ENCODE data around the gene C2CD3.

C2CD3 gene, protein sequence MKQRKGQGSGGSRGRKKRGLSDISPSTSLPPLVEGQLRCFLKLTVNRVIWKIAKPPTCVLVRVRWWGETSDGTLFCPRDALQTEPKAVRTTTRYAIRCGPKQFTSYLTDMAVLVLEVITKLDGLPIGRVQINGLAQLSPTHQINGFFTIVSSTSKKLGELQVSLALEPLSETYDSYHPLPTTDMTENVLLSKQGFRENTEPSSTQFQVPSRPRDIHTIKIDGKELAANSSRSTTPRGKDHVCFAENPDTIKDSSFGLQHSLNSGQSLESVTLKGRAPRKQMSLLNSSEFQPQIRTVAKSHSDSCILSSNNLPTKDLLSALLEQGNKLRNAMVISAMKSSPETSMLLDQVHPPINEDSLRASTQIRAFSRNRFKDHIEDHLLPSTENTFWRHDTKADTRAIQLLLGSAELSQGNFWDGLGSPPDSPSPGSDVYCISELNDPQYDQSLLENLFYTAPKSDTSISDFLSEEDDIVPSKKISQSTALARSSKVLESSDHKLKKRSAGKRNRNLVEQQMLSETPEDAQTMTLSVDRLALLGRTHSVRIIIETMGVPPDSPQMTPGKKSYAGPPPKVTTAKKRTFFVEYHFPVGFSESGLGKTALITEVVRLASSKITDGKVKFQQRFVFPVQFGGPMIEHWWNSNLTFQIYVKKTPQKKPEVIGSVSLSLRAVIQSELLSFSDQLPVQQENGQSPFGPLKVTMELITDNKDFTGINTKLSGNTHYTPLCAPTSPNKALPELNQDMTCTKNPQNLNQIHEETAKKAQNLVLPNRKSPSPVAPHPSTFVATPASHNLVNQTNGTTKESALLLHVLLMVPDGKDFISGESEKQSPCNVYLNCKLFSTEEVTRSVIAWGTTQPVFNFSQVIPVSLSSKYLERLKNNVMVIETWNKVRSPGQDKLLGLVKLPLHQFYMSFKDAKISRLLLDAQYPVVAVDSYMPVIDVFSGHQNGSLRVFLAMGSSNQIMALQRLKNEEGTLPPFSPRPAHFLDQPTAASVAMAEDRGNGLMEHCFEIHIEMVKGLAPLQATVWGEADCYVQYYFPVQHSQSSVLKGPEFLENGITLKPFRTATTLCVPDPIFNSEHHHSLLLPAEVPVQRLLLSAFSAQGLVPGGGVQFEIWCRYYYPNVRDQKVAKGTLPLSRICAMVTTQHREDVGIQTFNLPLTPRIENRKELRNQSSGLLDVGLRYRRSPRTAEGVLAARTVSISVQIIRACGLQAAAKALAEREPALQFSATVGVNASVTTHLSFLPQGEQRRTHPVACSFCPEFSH (N-terminal part only)

DNA sequence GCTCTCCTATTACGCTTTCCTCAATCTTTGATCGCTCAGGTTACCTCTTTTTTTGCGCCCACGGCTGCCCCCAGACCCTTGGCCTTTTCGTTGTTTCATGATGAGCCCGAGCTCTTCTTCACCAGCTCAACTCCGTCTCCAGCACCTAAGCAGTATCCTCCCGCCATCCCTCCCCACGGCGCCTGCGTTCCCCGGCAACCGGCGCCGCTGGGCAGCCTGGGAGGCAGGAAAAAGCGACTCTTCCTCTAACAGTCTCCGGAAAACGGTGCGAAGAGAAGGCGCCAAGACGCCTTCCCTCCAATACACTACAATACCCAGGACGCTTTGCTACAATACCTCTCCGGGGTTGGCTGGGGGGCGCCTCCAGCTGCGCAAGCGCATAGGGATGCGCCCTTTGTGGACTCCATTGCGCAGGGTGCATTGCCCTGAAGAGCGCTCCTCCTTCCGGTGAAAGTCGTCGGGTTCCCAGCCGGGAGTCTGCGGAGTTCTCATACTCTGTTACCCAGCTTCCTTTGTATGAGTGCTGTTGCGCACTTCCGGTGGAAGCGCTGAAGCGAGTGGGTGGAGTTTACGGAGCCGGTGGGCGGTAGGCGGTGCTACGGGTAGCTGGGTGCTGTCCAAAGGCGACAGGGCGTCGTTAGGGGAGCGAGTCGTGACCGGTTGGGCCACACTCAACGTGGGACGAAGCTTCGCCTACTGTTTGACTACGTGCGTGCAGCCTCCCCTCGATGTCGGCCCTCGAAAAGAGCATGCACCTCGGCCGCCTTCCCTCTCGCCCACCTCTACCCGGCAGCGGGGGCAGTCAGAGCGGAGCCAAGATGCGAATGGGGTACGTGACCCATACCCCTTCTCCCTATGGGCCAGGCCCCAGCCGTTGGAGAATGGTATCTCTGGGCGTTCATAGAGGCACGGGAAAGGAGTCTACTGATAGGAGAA, at the start of gene C2CD3, which contains the start of gene PPME1:
Gene C2CD3 (minus strand): TSS at position 309 of the 936 bp plus-strand sequence. CDS start 210 bp downstream, at position 99.
Gene PPME1 (plus strand): TSS at position 596 of the 936 bp plus-strand sequence. CDS start 133 bp downstream, at position 729.
- DNase-seq (ENCODE audit: low spot score): peak; percentile 99

DNA sequence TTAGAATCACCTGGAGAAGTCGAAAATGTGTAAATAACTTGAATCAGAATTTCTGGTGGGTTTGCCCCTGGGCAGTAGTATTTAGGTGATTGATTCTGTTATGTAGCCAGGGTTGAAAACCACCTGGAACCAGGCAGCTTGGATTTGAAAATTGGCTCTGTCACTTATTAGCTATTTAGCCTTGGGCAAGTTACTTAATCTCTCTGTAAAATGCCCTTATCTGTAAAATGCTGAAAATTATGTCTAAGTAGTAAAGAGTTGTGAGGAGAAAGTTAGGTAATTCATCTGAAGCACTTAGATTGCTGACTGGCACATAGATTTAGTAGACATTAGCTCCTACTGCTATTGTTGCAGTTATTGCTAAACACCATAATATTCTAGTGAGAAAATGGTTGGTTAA, 49.6 kb upstream of the C2CD3 start:
- DNase-seq (ENCODE audit: low spot score): no peak

DNA sequence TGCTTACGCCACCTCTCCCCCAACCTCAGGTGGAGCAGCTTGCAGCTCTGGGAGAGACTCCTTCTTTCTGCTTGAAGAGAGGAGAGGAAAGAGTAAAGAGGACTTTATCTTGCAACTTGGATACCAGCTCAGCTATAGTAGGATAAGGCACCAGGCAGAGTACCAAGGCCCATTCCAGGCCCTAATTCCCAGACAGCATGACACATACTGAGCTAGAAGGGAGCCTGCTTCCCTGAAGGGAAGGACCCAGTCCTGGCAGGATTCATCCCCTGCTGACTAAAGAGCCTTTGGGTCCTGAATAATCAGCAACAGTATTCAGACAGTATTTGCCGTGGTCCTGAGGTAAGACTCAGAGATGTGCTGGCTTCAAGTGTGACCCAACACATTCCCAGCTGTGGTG, 41.7 kb upstream of the C2CD3 start:
- no peak for DNase-seq (ENCODE audit: low spot score)

DNA sequence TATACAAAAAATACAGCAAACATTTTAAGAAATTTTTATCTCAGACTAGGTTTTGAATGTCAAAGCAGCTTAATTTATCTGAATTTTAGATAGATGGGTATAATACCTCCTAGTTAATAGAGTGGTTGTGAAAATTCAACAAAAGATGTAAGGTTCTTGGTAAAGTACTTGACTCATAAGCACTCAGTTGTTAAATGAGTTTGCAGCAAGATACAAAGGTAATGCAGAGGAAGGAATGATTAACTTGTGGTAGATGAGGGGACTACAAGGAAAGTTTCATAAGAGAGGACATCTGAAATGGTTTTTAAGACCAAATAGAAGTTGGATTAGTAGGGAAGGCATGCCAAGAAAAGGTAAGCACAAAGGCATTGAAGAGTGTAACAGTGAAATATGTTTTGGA, 37.7 kb upstream of the C2CD3 start:
- DNase-seq (ENCODE audit: low spot score): no peak

DNA sequence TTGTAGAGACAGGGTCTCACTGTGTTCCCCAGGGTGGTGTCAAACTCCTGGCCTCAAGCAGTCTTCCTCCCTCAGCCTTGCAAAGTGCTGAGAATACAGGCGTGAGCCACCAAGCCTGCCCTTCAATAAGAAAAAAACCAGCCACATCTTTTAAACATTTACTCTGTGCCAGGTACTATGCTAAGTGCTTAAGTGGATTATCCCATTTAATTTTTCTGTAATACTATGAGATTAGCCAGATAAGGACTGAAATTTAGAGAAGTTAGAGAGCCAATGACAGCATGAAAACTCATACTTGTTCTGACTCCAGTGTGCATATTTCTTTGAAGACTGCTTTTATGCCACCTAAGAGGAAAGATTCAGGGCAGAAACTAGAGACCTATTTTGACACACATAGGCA, 35.9 kb upstream of the C2CD3 start:
- DNase-seq (ENCODE audit: low spot score): no peak

DNA sequence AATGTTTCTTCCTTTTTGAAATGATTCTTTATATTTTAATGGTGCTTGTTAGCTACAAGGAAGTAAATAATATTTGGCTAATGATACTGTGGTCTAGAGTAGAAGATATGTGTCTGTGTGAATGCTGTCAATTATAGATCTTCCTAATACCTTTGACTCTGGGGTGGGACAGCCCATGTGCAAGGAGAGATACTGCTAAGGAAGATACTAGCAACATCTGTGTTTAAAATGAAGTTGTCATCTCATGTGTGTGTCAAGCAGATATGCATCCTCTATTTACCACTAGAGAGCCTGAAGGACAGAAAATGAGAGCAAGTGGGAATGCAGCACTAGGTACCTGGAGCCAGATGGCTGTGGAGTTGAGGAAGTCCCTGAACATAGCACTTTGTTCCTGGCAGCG, 34.4 kb upstream of the C2CD3 start:
- no peak for DNase-seq (ENCODE audit: low spot score)

DNA sequence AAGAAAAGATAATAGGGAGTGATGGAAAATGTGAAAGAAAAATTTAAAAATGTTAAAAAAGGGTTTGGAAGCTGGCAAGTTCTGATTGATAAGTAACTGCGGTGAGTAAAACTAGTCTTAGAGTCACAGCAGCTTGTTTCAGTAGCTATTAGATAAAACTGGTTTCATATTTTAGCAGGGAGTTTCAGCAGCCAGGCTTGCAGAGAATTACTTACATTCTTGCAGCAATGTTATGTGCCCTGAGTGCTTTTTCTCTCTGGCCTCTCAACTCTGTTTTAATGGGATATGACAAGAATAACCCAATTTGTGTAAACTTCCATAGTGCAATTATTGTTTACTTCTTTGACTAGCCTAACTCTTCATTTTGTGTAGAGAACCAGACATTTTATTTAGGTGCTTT, 33.9 kb upstream of the C2CD3 start:
- no peak for DNase-seq (ENCODE audit: low spot score)

DNA sequence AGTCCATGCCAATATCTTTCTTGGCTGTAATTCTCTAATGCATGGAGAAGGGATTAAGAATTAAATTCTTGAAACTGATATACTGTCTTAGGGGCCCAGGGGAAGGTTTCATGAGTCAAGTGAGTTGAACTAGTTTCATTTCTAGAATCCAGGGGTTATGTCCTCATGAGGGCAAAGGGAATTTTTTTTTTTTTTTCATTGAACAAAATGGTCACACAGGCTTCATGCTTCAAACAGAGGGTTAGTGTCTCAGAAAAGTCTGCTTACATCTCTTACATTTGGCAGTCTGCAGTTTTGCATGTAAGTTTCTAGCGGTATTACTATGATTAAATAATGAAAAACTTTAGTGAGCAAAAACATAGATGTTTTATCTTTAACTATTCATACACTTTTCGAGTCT, 33.2 kb upstream of the C2CD3 start:
- no peak for DNase-seq (ENCODE audit: low spot score)

DNA sequence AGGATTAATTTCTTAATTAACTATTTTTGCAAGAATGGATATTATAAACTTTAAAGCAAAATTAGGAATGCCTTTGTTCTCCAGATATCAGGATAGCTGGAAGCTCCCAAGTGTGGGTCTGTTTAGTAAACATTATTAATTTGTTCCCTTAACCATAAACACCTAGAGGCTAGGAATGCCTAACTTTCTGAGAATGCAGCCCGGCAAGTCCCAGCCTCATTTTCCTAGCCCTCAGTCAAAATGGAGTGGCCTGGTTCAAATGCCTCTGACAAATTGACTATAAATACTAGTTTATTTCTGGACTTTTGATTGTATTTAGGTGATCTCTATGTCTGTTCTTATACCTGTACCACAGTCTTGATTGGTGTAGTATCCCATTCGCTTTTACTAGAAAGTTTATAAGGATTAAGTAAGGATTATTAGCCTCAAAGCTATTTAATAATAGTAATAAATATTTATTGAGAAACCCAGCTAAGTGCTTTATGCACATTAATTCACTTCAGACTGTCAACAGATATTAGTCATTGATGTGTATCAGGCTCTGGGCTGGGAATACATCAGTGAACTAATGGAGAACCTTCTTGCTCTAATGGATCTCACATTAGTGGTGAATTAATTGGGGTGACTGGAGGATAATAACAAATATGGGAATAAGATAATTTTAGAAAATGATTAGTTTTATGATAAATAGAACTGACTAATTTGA, 26.1 kb upstream of the C2CD3 start:
- no peak for DNase-seq (ENCODE audit: low spot score)

DNA sequence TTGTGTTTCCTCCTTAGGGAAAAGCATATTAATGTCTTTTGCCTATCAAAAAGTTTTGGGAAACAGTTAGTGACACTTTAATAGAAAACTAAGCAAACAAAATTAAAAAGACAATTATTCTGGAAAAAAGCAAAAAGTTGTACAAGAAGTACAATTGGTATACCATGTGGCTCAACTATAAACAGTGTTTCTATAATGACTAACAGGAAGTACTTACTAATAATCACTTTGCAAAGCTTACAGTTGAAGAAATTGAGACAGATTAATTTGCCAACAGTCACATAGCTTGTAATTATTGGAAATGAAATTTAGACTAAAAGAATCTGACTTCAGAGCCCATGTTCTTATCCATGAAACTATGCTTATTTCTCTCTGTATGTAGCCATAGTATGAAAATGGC, 25.0 kb upstream of the C2CD3 start:
- DNase-seq (ENCODE audit: low spot score): peak; percentile 16

DNA sequence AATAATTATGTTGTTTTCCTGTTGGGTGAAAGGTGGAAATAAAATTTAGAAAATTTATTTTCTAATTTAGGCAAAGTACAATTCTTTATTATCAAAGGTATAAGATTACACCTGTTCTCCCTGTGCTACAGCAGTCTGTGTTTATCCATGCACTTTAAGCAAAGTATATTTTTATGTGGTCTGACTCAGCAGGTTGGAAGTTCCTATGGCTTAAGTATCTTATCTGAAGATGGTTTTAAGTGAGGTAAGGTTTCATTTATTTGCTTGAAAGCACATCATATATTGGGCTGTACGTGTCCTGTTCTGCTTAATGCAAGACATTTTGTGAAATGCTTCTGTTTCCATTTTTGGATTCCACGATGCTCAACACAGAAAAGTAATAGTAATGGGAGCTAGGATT, 14.9 kb upstream of the C2CD3 start:
- no peak for DNase-seq (ENCODE audit: low spot score)

DNA sequence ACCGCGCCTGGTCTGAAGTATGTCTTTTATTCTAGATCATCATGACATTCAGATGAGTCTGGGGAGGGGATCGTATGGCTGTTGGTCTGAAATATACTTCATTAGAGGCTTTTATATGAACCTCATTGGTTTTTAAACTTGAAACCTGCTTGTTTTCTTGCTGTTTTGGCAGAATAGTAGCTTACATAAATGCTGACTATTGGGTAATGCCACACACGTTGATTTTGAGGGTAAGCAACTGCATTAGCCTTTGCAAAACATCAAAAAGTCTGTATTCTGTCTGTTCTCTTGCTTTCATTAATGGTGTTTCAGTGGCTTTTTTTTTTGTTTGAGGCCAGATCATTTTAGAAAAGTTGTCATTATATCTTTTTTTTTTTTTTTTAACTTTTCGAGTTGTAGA, 14.5 kb upstream of the C2CD3 start:
- DNase-seq (ENCODE audit: low spot score): no peak

DNA sequence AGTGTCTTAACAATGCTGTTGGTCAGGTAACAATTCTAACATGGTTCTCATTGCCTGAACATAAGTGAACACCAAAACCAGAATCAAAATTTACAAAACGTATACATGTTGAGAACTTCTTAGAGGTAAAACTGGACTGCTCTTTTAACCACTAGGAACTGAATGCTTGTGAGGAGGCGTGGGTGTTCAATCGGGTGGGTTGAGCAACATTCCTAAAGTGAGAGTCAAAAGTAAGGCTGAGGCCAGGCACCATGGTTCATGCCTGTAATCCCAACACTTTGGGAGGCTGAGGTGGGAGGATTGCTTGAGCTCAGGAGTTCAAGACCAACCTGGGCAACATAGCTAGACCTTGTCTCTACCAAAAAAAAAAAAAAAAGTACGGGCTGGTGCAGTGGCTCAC, 11.8 kb upstream of the C2CD3 start:
- no peak for DNase-seq (ENCODE audit: low spot score)

DNA sequence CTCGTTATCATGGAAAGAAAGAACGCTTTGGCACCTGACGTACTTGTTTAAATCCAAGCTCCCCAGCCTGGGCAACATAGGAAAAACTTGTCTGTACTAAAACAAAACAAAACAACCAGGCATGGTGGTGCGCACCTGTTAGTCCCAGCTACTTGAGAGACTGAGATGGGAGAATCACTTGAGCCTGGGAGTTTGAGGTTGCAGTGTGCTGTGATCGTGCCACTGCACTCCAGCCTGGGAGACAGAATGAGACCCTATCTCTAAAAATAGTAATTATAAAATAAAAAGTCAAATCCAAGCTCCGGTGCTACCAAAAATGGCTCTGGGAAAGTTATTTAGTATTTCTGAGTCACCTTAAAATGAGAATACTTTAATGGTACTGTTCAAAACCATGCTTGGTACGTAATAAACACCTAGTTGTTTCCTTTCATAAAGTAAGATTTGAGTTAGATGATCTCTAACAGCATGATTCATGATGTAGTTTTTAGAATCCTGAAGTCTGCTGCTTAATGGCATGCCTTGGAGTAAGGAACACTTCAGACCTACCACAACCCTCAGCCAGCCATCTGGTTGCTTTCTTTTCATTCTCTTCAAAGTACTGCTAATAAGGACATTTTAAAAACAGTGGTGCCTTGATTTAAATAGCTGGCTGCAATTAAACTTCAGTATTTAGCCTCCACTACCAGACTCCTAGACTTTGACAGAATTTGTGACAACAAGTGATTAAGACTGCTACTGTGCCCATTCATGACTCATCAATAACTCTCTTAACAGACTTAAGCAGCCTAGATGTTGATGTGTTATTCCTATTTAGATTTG, 8.6 kb upstream of the C2CD3 start:
- DNase-seq (ENCODE audit: low spot score): peak; percentile 7

DNA sequence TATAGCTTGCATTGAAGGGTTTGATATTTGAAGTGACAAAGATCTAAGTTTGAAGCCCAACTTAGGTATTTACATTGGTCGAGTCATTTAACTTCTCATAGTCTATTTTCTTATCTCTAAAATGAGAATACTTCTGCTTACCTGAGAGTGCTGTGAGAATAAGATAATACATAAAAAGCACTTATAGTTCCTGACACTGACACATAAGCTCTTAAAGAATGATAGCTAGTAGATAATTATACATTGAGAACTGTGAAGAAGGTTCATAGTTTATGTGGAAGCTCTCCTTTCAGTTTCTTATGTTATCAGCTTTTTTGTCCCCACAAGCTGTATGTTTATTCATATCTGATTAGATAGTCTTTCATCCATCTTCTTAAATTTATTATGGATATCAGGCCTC, 5.1 kb upstream of the C2CD3 start:
- no peak for DNase-seq (ENCODE audit: low spot score)

DNA sequence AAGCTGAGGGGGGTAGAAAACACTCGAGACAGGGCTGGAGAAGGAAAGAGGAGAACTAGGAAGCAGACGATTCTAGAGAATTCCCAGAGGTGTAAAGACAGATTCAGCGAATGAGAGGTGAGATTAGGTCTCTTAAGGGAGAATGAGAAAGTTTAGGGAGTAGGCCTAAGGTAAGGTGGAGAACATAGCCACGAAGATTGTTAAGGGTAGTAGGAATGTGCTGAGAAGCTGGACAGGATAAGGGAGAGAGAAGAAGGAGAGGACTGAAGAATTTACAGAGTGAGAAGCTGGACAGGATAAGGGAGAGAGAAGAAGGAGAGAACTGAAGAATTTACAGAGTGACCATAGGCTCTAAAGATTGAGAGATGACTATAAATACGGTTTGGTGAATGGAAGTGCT, 1.2 kb upstream of the C2CD3 start:
- peak; percentile 3 for DNase-seq (ENCODE audit: low spot score)

DNA sequence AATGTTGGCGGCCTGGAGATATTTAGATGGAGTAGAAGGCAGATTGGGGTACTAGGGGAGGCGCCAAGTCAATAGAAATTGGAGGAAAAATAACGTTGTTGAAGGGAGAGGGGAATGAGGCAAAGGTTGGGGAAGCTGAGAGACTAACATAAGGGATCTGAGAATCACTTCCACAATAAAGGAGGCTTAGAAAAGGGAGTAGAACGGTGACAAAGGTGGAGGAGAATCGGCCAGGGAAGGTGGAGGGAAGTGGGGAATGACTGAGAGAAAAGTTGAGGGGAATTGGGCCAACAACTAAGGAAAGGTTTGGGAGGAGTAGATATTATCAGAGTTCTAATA, 797 bp upstream of the C2CD3 start:
- no peak for DNase-seq (ENCODE audit: low spot score)

DNA sequence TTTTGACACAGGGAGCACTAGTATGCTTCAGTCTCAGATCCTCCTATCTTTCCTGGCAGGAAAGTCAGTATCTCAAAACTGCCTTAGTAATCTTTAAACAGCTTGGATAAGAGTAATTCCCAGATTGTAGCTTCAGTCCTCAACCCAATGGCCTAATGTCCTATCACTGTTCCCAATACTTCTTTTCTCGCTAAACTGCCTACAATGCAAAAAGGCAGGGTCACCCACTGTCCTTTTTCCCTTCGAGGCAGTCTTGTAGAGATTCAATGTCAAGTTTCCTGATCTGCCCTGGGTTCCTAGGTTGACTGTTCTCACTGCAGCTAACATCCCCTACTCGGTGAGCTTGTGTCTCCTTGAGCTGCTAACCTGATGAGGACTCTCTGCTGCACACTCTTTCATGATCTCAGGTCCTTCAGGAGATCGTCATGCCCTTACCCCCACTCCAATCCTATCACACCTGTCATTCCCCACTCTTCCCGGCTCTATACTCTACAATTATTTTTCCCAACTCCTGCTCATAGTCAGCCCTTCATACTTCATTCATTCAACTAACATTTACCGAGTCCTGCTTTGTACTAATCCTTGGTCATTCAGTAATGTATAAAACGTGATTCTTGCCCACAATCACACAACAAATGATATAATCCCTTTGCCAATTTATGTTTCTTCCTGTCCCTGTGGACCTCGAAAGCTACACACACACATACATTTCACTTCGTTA, 904 bp downstream of the C2CD3 start:
- peak; percentile 7 for DNase-seq (ENCODE audit: low spot score)

DNA sequence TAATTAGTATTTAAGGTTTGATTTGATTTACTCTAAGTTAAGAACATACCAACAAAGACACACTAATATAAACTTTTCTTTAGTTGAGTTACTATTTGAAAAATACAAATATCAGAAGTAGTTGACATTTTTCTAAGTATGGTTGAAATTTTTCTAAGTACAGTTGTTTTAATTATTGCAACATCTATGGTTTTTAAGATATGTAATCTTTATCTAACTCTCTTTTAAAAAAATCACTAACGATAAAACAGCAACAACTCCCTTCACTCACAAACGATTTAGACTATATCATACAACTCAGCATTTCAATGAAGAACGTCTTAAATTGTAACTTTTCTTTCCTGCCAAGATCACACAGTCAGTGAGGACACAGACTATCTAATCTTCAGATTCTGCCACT, 2.0 kb downstream of the C2CD3 start:
- DNase-seq (ENCODE audit: low spot score): no peak
